HG02973 (cell line): Measurements from ENCODE around the gene PAX8.
"Not testable (repeated sequence)": the region's sequence is repeated elsewhere in the genome, so short reads cannot be mapped to it uniquely, and the experiment has no call there.

ENCODE experiments used
- ATAC-seq: cut with Tn5 transposase; IDR thresholded peaks from one replicate; pipeline ENCODE4 v1.9.1; 2021; ENCODE audit warnings: moderate library complexity; ENCODE audit not compliant: unreplicated experiment

Gene PAX8

DNA sequence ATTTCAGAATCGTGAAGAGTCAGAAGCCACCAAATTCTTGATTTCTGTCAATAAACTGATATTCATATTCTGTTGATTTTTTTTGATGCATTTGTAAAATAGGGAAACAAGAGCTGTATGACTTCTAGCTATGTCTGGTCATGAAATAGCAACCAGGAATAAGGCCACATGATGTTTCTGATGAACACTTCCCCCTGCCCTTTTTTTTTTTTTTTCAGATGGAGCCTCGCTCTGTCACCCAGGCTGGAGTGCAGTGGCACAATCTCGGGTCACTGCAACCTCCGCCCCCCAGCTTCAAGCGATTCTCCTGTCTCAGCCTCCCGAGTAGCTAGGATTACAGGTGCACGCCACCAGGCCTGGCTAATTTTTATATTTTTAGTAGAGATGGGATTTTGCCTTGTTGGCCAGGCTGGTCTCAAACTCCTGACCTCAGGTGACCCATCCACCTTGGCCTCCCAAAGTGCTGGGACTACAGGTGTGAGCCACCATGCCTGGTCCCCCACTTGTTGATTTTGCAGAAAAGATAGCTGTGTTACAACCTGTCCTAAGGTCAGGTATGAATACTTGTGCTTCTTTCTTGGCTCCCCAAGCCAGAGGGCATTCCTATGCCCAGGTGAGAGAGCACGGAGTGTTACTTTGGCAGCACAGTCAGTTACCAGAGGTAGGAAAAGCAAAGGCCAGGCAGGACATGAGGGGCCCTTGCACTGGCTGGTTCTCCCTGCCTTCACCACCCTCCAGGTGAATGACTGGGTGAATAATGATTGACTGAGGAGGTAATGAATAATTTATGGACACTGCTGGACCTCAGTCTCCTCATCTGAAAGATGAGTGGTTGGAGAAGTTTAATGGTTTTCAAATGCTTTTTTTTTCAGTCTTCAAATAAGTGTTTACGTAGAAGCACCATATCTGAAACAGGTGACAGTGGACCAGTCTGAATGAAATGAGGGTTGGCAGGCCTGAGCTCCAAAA, 39.6 kb downstream of the PAX8 start:
- ATAC-seq: no peak

DNA sequence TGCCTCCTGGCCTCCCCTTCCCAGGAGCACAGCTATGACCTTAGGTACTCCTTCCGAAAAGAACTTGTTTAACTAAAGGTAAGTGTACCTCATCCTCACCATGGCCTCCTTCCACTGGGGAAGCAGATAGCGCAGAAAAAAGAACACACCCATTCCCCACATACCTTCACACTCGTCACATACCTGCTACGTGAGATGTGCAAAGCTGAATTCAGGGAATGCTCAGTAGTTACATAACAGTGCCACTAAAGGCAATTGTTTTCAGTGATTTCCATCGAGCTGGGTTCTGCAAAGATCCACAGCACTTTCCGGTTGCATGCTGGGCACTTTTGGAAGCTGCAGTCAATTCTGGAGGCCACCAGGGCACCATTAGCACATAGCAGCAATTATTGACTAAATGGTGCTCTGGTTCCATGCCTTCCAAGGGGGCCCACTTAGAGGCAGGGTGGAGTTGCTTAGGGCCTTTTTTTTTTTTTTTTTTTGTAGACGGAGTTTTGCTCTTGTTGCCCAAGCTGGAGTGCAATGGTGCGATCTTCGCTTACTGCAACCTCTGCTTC, 41.0 kb downstream of the PAX8 start:
- no peak for ATAC-seq

DNA sequence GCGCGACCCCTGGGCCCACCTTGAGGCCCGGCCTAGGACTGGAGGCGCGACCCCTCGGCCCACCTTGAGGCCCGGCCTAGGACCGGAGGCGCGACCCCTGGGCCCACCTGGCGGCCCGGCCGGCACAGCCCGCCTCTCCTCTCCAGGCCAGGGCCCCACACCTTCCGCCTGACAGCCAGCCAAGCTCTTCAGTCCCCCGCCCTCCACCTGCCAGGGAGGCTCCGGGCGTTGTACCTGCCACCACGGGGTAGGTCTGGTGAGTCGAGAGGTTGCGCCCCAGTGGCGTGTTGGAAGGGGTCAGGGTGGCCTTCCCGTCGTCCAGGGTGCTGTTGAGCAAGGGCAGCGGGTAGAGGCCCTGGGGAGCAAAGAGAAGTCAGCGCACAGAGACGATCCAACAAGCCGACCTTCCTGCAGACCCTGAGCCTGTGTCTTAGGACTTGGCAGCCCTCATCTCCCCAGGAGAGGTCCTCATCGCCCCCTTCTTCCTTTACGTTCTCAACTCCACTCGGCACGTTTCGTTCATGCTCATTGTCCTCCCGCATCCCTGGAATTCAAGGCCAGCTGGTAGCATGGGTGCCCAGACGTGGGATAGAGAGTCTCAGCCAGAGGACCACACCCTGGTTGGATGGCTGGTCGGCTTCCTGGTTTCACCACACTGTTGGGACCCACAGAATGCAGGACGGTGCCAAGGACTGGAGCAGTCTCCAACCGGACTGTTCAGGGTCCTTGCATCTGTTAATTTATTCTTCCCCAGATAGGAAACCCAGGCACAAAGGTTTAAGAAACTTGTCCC, 42.2 kb downstream of the PAX8 start:
- ATAC-seq: no peak

DNA sequence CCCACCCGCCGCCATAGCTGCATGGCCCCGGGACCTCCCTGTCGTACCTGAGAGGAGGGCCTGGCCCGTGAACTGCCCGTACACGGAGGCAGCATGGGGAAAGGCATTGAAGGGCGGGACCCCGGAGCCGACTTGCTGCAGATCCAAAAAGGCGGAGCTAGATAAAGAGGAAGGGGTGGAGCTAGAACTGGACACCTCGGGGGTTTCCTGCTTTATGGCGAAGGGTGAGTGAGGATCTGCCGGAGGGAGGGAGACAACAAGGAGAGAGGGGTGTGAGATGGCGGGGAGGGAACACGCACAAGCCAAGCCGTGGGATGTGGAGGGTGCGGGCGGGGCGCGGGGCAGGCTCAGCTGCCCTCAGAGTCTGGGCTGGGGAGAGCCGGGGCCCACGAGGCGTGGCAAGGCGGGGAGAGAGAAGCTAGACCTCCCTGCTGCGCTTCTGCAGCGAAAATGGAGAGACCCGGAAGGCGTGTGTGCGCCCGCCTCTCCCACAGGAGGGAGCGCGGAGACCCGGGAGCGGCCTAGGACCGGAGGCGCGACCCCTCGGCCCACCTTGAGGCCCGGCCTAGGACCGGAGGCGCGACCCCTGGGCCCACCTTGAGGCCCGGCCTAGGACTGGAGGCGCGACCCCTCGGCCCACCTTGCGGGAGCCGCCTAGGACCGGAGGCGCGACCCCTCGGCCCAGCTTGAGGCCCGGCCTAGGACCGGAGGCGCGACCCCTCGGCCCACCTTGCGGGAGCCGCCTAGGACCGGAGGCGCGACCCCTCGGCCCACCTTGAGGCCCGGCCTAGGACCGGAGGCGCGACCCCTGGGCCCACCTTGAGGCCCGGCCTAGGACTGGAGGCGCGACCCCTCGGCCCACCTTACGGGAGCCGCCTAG, 43.1 kb downstream of the PAX8 start:
- ATAC-seq: not testable (repeated sequence)

DNA sequence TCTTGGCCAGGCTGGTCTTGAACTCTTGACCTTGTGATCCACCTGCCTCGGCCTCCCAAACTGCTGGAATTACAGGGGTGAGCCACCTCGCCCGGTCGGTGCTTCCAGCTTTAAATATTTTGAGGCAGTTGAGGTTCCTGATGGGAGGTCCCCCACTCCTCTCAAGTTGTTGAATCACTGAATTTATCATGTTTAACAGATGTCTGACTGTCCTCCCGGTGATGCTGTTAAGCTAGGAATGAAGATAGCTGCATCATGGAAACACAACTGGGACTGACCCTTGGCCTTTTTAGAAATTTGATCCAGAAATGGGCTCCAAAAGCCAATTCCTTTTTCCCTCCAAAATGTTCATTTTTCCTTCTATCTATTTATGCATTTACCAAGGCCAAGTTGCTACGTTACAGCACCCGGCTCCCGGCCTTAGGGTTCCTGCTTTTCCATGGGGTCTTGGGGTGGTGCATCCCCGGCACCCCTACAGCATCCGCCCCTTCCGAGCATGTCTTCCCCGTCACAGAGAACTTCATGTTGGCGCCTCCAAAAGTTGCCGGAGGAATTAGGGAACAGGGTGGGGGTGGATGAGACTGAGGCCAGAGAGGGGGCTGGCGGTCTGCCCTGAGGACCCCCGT, 43.9 kb downstream of the PAX8 start:
- no peak for ATAC-seq

DNA sequence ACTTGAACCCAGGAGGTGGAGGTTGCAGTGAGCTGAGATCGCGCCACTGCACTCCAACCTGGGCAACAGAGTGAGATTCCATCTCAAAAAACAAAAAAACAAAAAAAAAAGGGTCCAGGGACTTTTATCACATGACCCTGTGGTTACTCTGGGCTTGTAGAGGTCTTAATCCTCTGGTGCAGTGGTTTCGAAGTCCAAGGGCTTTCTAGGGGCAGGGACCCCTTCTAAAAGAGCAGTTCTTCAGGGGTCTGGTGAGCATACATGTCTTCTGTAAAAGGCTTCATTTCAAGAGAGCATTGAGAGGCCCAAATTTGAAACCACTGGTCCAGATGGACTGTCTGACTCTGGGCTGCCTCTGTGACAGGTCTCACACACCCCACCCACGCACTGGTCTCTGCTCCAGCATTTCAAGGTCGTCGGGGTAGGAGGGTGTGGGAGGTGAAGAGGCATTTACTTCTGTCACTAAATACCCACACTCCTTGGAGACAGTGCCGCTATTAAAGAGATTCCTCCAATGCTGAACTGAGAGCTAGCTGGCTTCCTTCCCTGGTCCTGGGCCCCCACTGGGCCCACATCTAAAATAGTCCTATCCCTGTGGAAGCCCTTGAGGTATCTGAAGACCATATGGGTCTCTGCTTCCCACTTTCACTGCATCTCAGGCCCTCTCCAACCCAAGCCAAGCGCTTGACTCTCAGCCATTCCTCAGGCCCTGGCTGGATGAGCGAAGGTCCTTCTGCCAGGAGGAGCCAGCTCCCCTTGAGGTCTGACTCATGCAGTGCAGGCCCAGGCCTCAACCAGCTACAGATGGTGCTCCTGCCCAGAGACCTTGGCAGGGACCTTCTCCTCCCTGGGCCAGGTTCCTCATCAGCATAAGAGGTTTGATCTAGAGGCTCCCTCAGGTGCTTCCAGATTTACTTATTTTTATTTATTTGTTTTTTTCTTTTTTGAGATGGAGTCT, 44.8 kb downstream of the PAX8 start:
- ATAC-seq: no peak

DNA sequence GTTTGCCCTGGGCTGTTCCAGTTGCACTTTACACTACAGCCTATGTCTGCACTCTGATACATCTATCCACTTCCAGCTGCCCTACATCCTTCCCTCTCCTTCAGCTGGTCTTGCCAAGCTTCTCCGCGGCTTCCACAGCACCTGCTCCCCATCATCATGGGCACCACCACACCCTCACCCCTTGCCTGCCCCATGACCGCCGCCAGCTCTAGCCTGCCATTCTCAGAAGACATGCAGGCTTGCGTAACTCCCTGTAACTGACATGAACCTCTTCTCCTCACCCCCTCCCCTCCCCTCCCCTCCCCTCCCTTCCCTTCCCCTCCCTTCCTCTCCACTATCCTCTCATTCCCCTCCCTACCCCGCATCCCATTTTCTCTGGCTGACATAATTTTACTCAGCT, 46.0 kb downstream of the PAX8 start:
- no peak for ATAC-seq

DNA sequence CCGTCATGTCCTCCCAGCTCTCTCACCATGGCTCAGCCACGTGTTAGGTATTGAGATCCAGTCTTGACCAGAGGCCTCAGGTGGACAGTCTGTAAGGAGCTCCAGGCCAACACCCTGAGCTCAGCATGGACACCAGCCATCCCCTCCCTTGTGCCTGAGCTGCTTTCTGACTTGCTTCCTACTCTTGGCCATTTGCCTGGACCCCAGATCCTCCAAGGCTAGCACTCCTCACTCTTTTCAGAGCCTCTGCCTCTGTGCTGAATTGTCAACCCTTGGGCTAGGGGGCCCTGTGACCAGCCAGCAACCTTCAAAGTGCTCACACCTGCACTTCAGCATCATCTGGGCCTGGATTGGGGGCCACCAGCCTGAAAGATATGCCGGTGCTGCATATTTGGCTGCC, 46.6 kb downstream of the PAX8 start:
- ATAC-seq: no peak

DNA sequence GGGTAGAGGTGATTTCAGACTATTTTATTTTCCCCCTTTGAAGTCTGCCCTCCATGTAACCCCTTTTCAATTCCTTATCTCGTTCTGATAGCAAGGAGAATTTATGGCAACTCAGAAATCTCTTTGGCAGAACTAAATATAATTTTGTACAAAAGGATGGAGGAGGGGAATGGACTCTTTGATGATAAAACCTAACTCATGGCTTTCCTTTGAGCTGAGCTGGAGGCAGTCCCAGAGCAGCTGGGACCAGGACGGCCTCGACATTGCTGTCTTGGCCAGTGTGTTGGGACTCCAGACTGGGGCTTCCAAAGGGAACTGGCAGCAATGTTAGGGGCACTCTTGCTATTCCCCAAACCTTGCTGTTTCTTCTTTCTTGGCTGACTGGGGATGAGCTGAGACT, 47.7 kb downstream of the PAX8 start:
- ATAC-seq: no peak

DNA sequence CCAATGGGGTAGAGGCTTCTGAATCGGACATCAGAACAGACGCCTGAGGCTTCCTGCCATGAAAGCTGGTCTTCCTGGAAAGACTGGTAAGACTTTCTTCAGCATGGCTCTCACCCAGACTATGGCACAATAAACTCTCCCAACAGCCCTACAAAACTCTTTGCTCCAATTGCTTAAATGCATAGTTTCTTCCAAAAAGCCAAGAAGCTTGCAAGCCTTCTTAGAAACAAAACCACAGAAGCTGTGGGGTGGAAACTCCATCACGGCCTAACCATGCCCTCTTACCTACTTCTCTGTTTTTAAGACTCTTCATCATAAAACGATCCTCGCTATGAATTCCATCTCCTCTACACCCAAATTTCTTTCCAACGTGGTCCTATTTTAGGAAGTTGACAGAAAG, 48.2 kb downstream of the PAX8 start:
- no peak for ATAC-seq

DNA sequence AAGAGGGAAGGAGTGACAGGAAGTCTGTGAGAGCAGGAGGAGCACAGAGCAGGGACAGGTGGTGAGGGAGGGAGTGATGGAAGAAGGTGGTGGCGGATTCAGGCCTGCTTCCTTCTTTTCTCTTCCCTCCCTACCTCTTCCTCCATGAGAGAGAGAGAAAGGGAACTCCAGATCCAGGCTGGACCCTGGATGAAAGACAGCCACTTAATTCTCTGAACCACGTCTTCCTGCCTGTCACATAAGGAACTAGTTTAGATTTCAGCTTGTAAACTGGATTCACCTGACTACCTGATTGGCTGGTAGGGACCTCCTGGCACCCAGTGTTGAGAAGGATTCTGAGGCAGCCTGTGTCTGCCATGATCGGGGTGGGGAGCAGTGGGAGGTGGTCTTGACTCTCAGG, 48.9 kb downstream of the PAX8 start:
- ATAC-seq: no peak

DNA sequence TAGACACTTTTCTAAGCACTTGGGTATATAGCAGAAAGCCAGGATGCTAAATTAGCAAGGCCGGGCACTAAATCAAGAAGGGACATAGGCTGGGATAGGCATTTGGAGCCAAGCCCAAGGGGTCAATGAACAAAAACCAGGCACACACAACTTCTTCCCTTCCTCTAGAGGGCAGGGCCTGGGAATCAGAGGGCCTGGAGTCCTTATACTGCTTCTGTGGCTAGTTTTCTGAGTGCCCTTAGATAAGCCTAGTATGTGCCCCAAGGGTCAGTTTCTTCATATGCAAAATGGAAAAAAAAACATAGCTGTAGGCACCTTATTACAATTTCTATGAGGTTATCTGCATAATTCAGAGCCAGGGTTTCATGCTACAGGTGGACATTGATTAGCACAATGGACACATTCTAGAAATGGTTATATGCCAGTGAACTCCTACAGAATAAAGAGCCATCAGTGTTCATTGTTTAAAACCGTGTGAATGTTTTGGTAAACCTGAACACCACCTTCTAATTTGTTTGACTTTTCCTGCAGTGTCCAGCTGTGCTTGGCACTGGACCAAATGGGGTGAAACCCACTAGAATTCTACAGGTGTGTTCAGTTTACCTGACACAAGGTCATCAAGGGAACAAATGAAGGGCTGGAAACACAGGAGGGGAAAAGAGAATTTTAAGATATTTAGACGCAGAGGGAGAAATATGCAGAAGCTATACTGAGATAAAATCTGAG, 49.6 kb downstream of the PAX8 start:
- no peak for ATAC-seq

DNA sequence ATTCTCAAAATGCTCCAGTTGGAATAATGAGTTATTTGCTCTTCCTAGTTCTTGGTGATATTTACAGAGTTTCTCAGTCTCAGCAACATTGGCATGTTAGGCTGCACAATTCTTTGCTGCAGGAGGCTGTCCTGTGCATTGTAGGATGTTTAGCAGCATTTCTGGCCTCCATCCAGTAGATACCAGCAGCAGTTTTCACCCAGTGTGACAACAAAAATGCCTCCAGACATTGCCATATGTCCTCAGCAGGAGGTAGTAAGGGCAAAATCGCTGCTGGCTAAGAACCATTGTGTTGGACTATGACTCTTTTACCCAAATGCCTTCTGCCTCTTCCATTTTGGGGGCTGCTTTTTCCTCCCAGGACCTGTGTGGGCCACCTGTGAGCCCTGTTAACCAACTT, 50.4 kb downstream of the PAX8 start:
- ATAC-seq: no peak

DNA sequence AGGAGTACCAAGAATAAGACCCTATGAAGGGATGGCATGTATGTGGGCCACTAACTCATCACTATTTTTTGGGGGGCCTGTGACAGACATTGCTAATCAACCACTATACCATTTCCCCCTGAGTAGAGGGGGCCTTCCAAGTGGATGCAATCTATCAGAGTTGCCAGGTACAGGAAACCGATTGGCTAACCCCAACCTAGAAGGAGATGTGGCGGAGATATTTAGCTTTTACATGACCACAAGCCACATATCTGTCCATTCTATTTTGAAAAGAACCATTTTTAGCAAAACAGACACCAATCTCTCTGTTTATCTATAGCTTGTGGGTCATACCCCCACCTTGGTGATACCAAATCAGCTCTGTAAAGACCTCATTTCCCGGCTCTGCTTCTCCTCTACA, 51.0 kb downstream of the PAX8 start:
- ATAC-seq: no peak

DNA sequence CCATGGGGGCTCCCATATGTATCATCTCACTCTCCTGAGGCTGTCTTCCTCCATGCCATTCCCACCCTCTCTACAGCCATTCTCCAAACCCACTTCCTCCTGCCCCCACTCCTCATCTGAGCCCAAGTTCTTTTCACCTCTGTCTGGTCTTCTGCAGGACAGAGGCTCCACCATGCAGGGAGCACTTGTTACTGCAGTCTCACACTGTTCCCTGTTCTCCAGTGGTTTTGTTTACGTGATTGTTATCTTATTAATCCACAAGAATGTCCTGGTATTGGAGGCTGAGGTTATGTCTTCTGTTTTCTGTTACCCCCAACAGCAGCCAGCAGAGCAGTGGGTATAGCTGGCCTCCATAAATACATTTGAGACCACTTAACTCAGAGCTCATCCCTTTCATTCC, 51.4 kb downstream of the PAX8 start:
- ATAC-seq: no peak

DNA sequence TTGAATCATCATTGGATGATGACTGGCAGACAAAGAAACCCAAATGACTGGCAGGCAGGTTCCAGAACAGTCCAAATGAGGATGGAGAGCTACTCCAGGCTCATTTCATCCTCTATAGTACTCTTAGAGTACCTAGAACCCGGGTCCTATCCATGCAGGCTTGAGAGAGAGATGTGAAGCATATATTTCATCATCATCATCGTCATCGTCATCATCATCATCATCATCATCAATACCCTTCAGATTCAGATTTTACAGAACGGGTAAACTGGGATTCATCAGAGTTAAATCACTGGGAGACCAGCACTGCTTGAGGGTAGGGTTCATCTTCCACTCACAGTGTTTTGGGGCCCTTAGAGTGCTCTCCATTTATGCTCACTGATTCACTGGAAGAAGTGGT, 52.3 kb downstream of the PAX8 start:
- ATAC-seq: no peak

DNA sequence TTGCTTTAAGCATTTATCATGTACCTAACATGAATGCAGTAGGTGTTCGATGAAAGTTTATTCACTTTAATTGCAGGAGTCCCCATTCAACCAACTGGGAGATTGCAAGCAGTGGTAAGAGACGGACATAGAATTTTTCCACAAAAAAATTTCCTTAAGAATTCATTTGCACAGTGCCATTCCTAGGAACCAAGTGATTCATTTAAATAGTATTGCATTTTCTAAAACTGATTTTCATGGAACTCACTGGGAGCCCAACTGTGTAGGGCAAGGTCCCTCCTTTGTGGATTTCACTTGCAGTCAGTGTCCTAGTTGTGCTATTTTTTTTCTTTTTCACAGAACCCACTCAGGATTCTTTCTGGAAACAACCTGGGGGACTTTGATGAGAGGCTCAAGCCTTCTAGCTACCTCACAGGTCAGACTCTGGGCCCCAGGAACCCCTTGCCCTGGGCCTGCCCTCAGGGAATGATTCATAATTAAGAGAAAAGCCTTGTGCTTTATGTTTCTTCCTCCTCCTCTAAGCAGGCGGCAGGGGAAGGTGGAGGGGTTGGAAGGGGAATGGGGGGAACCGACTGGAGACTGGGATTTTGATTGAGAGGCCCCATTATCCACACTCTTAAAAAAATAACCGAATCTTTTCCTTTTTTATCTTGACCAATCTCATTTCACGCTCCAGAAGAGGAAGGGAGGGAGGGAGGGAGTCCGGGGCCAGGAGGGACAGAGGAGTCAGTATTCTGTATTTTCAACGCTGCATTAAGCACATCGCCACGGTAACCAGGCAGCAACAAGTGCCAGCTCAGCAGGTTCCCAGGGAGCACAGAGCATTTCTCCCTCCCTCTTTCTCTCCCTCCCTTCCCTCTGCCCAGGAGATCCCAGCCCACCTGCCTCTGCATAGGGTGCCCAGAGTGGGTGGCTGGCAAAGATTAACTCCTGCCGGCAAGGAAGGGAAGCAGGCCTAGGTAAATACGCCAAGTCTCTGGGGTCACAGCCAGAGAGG, 53.2 kb downstream of the PAX8 start:
- no peak for ATAC-seq
